Sigmoid colon (tissue), 7 donors: ENCODE measurements around the gene ZDHHC12. TPM values are rescaled to one million over a fixed set of nuclear protein-coding genes. Genes with fewer than 3 reads are reported as not detected.
"Not testable (repeated sequence)": the region's sequence is repeated elsewhere in the genome, so short reads cannot be mapped to it uniquely, and the experiment has no call there.

Experiments
- DNase-seq: peaks from one replicate; pipeline ENCODE4 v3.0.0-alpha.2; 2019
- H3K27ac ChIP-seq, 4 donors: fragments of 200-600 bp; sonication (generic); one replicate each; pipeline ENCODE4 v1.5.1; 2016 to 2019; ENCODE audit warnings: mild to moderate bottlenecking in 1 of 4
- H3K27me3 ChIP-seq, 3 donors: fragments of 200-600 bp; sonication (generic); one replicate each; pipeline ENCODE4 v1.5.1; 2019; ENCODE audit warnings: mild to moderate bottlenecking in 1 of 3
- H3K36me3 ChIP-seq, 4 donors: fragments of 200-600 bp; sonication (generic); one replicate each; pipeline ENCODE4 v1.5.1; 2016 to 2019
- H3K4me1 ChIP-seq, 4 donors: fragments of 200-600 bp; sonication (generic); one replicate each; pipeline ENCODE4 v1.5.1; 2017 to 2019
- H3K4me3 ChIP-seq, 4 donors: fragments of 200-600 bp; sonication (generic); one replicate each; pipeline ENCODE4 v1.5.1; 2017 to 2019; ENCODE audit warnings: mild to moderate bottlenecking in 2 of 4, moderate library complexity in 1 of 4
- H3K9me3 ChIP-seq, 4 donors: fragments of 200-600 bp in 3 of 4; sonication (generic) in 3 of 4; one replicate each; pipeline versions ENCODE4 v1.5.1 to v1.6.1; 2013 to 2019
- EP300 ChIP-seq, 4 donors: sonication (generic); formaldehyde crosslinking; IDR thresholded peaks; one replicate each; pipeline ENCODE4 v1.6.1; 2017; ENCODE audit warnings: antibody characterized with exemption in 4 of 4
- POLR2A ChIP-seq, 2 donors: fragments of 450-650 bp; IDR thresholded peaks; one replicate each; pipeline ENCODE4 v1.6.1; 2016; ENCODE audit warnings: antibody characterized with exemption in 2 of 2, mild to moderate bottlenecking in 2 of 2, moderate library complexity in 2 of 2
- POLR2AphosphoS5 ChIP-seq, 4 donors: sonication (generic); formaldehyde crosslinking; IDR thresholded peaks; one replicate each; pipeline ENCODE4 v1.6.1; 2017; ENCODE audit warnings: antibody characterized with exemption in 4 of 4
- WGBS, 2 donors: extraction: QIAGEN DNeasy Blood & Tissue Kit; methylation state at CpG; one replicate each; pipeline ENCODE4 v1.1.7; 2013; 5-methylcytosine and 5-hydroxymethylcytosine counted together
- intact Hi-C: fragments of 100-400 bp; cut with DNase I; formaldehyde crosslinking; loops from one replicate; pipeline ENCODE4 v1.15.1; 2023
- polyA plus RNA-seq, 3 donors: library from polyadenylated mRNA; stranded (reverse); fragments of 200-250 nt; gene quantifications; one replicate each; pipeline ENCODE4 v1.2.3, GENCODE V29; 2013
- total RNA-seq, 4 donors: library from RNA; depleted of rRNA; stranded (reverse); fragments of >200 nt; gene quantifications; one replicate each; pipeline ENCODE4 v1.1.0, GENCODE V29; 2016
- TF ChIP-seq, protein P1 (sequence below), 4 experiments: fragments of 450-650 bp in 3 of 4; fragments of 200-600 bp in 1 of 4; IDR thresholded peaks; one replicate each; pipeline ENCODE4 v1.5.1; 2016 to 2019; ENCODE audit warnings: antibody characterized with exemption in 4 of 4, mild to moderate bottlenecking in 3 of 4, moderate library complexity in 2 of 4
- donor health status: healthy with polysubstance abuse.
- donor health status: Bipolar disorder and iron deficiency.
- donor health status: healthy.

The ZDHHC12 gene
- total and polyA plus RNA-seq, 7 donors, result 13.3 to 123 (median 46.2) TPM

DNA sequence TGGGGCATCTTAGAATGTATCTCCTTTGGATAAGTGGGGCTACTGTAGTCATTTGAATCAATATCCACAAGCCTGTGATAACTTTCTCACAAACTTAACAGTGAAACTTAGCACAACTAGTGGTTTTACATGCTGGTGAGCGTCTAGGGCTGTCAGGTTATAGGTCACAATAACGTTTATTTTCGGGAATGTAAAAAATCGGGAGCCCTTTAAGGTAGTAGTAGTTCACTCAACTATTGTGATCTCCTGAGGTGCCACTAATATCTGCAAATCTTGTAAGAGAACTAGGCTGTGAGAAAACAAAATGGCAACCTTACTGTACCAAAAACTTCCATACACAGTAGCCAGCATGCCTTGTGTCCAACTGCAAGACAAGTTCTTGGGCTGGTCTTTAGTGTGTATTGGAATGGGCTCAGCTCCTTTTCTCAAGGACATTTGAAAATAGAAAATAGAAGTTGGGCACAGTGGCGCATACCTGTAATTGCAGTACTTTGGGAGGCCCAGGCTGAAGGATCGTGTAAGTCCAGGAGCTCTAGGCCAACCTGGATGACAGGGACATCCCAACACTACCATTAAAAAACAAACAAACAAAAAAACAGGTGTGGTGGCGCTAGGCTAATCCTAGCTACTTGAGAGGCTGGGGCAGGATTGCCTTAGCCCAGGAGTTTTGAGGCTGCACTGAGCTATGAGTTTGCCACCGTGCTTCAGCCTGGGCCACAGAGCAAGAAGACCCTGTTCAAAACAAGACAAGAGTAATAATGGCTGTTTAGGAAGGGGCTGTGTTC is 26.8 kb downstream of the ZDHHC12 start:
- WGBS, 2 donors, result 74 to 75% methylated on average over 8 of the region's 8 CpGs
- Histone ChIP-seq H3K27me3 (no peaks in the 10 kb centered on the region), H3K9me3 (no peaks in the 10 kb centered on the region), H3K4me3 (no peak overlapping the region), H3K4me1 (peaks cover 0 to 6% (median 1%) of the 10 kb centered on the region in 4 donors), H3K36me3 (peaks cover 16 to 49% (median 27%) of the 10 kb centered on the region in 4 donors), H3K27ac (no peak overlapping the region)
- peak; percentile 17 for DNase-seq
- TF ChIP-seq, protein P1, sequence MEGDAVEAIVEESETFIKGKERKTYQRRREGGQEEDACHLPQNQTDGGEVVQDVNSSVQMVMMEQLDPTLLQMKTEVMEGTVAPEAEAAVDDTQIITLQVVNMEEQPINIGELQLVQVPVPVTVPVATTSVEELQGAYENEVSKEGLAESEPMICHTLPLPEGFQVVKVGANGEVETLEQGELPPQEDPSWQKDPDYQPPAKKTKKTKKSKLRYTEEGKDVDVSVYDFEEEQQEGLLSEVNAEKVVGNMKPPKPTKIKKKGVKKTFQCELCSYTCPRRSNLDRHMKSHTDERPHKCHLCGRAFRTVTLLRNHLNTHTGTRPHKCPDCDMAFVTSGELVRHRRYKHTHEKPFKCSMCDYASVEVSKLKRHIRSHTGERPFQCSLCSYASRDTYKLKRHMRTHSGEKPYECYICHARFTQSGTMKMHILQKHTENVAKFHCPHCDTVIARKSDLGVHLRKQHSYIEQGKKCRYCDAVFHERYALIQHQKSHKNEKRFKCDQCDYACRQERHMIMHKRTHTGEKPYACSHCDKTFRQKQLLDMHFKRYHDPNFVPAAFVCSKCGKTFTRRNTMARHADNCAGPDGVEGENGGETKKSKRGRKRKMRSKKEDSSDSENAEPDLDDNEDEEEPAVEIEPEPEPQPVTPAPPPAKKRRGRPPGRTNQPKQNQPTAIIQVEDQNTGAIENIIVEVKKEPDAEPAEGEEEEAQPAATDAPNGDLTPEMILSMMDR (IDR thresholded peaks at IDR 0.05), result no peak
- no peak for TF ChIP-seq EP300 (IDR thresholded peaks at IDR 0.05)
- TF ChIP-seq POLR2A (IDR thresholded peaks at IDR 0.05), result no peak
- TF ChIP-seq POLR2AphosphoS5 (IDR thresholded peaks at IDR 0.05), result no peak
- intact Hi-C loops, result no loop called here

DNA sequence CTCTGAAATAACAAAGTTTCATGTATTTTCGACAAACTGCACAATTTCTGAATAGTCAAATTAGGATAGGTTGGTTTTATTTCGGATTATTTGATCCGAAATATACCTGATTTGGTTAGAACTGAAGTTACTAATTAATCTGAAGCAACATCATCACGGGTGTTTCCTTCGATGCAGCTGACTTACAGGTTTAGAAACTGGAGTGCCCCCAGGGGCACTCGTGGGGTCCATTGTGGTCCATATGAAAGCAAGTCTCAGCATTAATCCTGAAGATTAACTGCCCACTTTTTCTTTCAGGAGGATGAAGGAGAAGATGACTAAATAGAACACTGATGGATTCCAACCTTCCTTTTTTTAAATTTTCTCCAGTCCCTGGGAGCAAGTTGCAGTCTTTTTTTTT is 29.6 kb downstream of the ZDHHC12 start:
- H3K27ac ChIP-seq, result no peak overlapping the region
- intact Hi-C loops, result no loop called here
- peaks cover 19 to 61% (median 27%) of the 10 kb centered on the region in 4 donors for H3K36me3 ChIP-seq
- no peaks in the 10 kb centered on the region for H3K9me3 ChIP-seq
- TF ChIP-seq EP300 (IDR thresholded peaks at IDR 0.05), result no peak
- H3K27me3 ChIP-seq, result no peaks in the 10 kb centered on the region
- 67 to 84% methylated on average over 6 of the region's 6 CpGs for WGBS, 2 donors
- H3K4me1 ChIP-seq, result peaks cover 0 to 20% (median 17%) of the 10 kb centered on the region in 4 donors
- no peak overlapping the region for H3K4me3 ChIP-seq
- DNase-seq, result no peak

DNA sequence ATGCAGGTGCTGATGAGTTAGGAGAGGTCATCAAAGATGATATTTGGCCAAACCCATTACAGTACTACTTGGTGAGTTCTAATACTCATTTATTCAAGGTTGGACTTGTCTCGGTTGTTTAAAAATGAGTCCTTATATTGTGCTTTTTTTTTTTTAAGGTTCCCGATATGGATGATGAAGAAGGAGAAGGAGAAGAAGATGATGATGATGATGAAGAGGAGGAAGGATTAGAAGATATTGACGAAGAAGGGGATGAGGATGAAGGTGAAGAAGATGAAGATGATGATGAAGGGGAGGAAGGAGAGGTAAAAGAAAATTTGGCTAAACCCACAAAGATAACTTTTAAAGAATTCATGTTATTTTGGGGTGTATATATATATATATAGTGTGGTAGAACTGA is 30.2 kb downstream of the ZDHHC12 start:
- H3K4me3 ChIP-seq, H3K9me3 ChIP-seq, H3K27ac ChIP-seq, H3K27me3 ChIP-seq, intact Hi-C loops, DNase-seq: not testable (repeated sequence)
- Histone ChIP-seq H3K36me3 (peaks cover 19 to 61% (median 27%) of the 10 kb centered on the region in 4 donors), H3K4me1 (peaks cover 0 to 20% (median 17%) of the 10 kb centered on the region in 4 donors)
- WGBS, 2 donors, result 91% methylated on average over 3 of the region's 3 CpGs

DNA sequence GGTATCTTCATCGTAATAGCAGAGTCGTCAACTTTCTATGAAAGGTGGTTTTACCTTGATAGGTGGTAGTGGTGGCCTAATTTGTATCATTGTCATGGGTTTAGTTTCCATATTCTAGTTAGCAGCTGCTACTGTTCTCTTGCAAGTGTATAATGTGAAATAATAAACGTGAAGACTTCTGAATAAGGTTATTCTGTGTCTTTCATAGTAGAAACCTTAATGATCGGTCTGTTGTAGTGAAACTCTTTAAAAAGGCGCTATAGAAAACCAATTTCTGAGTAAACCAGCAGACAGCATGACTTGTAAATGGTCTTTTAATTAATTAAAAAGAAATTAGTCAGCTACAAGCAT is 33.3 kb downstream of the ZDHHC12 start:
- Histone ChIP-seq H3K27me3 (no peaks in the 10 kb centered on the region), H3K4me3 (peak overlapping the region; percentile 58 to 98 (median 94)), H3K27ac (peak overlapping the region; percentile 71 to 100 (median 88)), H3K36me3 (peaks cover 19 to 47% (median 26%) of the 10 kb centered on the region in 4 donors), H3K9me3 (no peaks in the 10 kb centered on the region), H3K4me1 (peaks cover 0 to 27% (median 23%) of the 10 kb centered on the region in 4 donors)
- intact Hi-C loops, result no loop called here
- TF ChIP-seq POLR2AphosphoS5 (IDR thresholded peaks at IDR 0.05), result no peak
- TF ChIP-seq EP300 (IDR thresholded peaks at IDR 0.05), result no peak
- TF ChIP-seq POLR2A (IDR thresholded peaks at IDR 0.05), result no peak
- TF ChIP-seq, protein P1 (IDR thresholded peaks at IDR 0.05), result no peak
- WGBS, 2 donors, result 5 to 8% methylated on average over 5 of the region's 5 CpGs
- DNase-seq, result no peak

DNA sequence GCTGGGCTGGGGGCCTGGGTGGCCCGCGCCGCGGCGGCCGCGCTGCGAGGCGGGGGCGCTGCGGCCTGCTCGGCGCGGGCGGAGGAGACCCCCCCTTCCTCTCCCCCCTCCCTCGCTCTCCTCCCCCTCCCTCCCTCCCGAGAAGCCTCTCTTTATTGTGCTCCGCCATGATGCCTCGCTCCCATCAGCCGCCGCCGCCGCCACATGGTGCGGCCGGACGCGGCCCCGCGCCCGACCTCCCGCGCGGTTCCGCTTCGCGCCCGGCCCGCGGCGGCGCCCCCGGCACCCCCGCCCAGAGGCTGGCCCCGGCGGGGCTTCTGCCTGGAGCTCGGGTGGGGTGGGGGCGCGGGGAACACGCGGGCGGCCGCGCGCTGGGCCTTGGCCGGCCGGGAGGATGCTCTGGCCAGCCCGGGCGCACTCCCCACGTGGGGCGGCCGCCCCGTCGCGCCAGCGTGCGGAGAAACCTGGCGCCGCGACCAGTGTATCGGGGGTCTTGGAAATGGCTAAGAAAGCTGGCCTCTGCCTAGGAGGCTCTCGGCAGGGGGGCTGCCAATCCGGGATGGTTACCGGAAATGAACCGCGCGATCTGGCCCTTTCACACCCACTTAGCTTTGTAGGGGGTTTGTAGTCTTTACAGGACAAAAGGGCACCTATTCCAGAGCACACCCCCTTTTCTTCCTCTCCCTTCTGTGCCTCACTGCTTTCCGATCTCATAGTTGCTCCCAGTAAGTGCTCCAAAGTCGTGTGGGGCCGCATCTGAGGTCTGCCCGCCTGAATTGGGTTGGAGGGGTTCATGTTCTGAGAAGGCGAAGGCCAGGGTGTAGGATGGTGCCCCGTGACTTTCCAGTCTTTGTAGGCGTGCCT is 33.9 kb downstream of the ZDHHC12 start:
- Histone ChIP-seq H3K27ac (peak overlapping the region; percentile 71 to 100 (median 88)), H3K36me3 (peaks cover 19 to 41% (median 25%) of the 10 kb centered on the region in 4 donors), H3K4me1 (peaks cover 0 to 27% (median 23%) of the 10 kb centered on the region in 4 donors), H3K27me3 (no peaks in the 10 kb centered on the region), H3K4me3 (peak overlapping the region; percentile 58 to 98 (median 94)), H3K9me3 (no peaks in the 10 kb centered on the region)
- TF ChIP-seq, protein P1 (IDR thresholded peaks at IDR 0.05), result no peak
- TF ChIP-seq EP300 (IDR thresholded peaks at IDR 0.05) (no peak), POLR2A (IDR thresholded peaks at IDR 0.05) (no peak), POLR2AphosphoS5 (IDR thresholded peaks at IDR 0.05) (no peak)
- DNase-seq, result peak; percentile 76
- WGBS, 2 donors, result 1% methylated on average over 83 of the region's 83 CpGs
- intact Hi-C loops, result loop anchor here (2.0 to 5.0 kb wide), 2 partner anchors 33 to 138 kb away; partner anchors contain the start of genes DYNC2I2 and SPTAN1
